Measurements from ENCODE around the gene TEX48. TPM values are rescaled to one million over a fixed set of nuclear protein-coding genes. Genes with fewer than 3 reads are reported as not detected.

TEX48 gene
- total RNA-seq, 2 donors from 2014 or later: not detected

- H3K4me1 ChIP-seq: no peaks in the 10 kb centered on the region
- peaks cover 27% of the 10 kb centered on the region for H3K36me3 ChIP-seq
- no peak overlapping the region for H3K27ac ChIP-seq
- TF ChIP-seq, protein P1, sequence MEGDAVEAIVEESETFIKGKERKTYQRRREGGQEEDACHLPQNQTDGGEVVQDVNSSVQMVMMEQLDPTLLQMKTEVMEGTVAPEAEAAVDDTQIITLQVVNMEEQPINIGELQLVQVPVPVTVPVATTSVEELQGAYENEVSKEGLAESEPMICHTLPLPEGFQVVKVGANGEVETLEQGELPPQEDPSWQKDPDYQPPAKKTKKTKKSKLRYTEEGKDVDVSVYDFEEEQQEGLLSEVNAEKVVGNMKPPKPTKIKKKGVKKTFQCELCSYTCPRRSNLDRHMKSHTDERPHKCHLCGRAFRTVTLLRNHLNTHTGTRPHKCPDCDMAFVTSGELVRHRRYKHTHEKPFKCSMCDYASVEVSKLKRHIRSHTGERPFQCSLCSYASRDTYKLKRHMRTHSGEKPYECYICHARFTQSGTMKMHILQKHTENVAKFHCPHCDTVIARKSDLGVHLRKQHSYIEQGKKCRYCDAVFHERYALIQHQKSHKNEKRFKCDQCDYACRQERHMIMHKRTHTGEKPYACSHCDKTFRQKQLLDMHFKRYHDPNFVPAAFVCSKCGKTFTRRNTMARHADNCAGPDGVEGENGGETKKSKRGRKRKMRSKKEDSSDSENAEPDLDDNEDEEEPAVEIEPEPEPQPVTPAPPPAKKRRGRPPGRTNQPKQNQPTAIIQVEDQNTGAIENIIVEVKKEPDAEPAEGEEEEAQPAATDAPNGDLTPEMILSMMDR (IDR thresholded peaks at IDR 0.05): no peak
- no peak overlapping the region for H3K4me3 ChIP-seq
- no peaks in the 10 kb centered on the region for H3K27me3 ChIP-seq
- no peaks in the 10 kb centered on the region for H3K9me3 ChIP-seq
- DNase-seq (ENCODE audit: low spot score): no peak
Measured at GRCh38 chr9:114627553-114627952, 54.4 kb downstream of the TEX48 start.

- H3K27ac ChIP-seq: no peak overlapping the region
- H3K4me3 ChIP-seq: no peak overlapping the region
- TF ChIP-seq, protein P1 (IDR thresholded peaks at IDR 0.05): no peak
- no peaks in the 10 kb centered on the region for H3K27me3 ChIP-seq
- H3K9me3 ChIP-seq: no peaks in the 10 kb centered on the region
- DNase-seq (ENCODE audit: low spot score): no peak
- peaks cover 27% of the 10 kb centered on the region for H3K36me3 ChIP-seq
- H3K4me1 ChIP-seq: peaks cover 0 to 8% of the 10 kb centered on the region in 2 donors
Measured at GRCh38 chr9:114626415-114627020, 55.5 kb downstream of the TEX48 start.

- Histone ChIP-seq H3K27ac (no peak overlapping the region), H3K9me3 (no peaks in the 10 kb centered on the region), H3K4me1 (peaks cover 0 to 8% of the 10 kb centered on the region in 2 donors), H3K36me3 (peaks cover 16% of the 10 kb centered on the region), H3K27me3 (no peaks in the 10 kb centered on the region), H3K4me3 (no peak overlapping the region)
- TF ChIP-seq, protein P1 (IDR thresholded peaks at IDR 0.05): no peak
- no peak for DNase-seq (ENCODE audit: low spot score)
Measured at GRCh38 chr9:114624677-114625076, 57.3 kb downstream of the TEX48 start.

DNA sequence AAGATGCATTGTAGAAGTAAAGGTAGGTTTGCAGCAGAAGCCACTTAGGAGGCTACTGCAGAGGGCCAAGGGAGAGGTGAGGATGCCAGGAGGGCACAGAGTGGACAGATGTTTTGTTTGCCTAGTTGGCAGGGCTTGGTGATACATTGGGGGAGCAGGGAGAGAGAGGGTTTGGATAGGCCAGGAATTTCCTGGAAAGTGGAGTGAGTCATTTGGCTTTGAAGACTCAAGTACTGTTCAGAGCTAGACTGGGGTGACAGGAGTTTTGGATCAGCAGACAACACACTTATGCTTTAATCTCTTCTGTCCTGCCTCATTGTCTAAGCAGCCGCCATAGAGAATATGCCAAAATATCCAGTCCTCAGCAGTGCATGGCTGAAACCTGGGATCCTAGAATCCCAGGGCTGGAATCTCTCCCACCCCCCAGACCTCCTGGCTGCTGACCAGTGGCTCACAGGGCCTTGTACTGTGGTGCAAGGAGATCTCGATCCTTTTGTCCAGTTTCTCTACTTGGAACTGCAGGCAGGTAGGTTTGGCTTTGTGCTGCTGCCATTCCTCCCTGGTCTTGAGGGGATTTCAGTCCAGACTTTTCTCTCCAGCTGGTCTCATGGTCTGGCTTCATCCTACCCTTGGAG lies 59.9 kb downstream of the TEX48 start:
- H3K9me3 ChIP-seq: no peaks in the 10 kb centered on the region
- no peak for DNase-seq (ENCODE audit: low spot score)
- TF ChIP-seq, protein P1 (IDR thresholded peaks at IDR 0.05): no peak

DNA sequence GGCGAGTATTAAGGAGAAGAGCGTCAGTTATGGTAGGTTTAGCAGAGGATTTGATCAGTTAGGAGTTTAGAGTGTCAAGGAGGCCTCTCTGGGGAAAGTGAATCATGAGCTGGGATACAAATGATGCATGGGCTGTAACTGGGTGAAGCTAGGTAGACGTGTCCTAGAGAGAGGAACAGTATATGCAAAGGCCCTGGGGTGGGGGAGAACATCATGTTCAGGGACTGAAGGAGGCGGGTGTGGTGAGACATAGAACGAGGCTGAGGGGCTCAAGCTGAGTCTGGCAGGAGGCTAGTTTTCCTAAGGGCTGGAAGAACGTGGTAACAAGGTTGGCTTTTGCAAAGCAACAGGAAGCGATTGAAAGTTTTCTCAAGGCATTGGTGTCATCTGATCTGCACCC lies 60.4 kb downstream of the TEX48 start:
- H3K36me3 ChIP-seq: no peaks in the 10 kb centered on the region
- no peak for DNase-seq (ENCODE audit: low spot score)
- H3K27ac ChIP-seq: no peak overlapping the region
- H3K4me1 ChIP-seq: peaks cover 0 to 14% of the 10 kb centered on the region in 2 donors
- no peaks in the 10 kb centered on the region for H3K27me3 ChIP-seq
- no peak overlapping the region for H3K4me3 ChIP-seq
- TF ChIP-seq, protein P1 (IDR thresholded peaks at IDR 0.05): no peak
- H3K9me3 ChIP-seq: no peaks in the 10 kb centered on the region

More for the DNA sequence above, 59.9 kb downstream of the TEX48 start:
- H3K27ac ChIP-seq: no peak overlapping the region
- no peaks in the 10 kb centered on the region for H3K36me3 ChIP-seq
- H3K4me1 ChIP-seq: peaks cover 0 to 8% of the 10 kb centered on the region in 2 donors
- no peak overlapping the region for H3K4me3 ChIP-seq
- H3K27me3 ChIP-seq: no peaks in the 10 kb centered on the region
